HCT116 (cell line): ENCODE measurements around the gene IPO13. TPM values are rescaled to one million over a fixed set of nuclear protein-coding genes. Genes with fewer than 3 reads are reported as not detected.
A peak's percentile ranks its signal among the peaks of the same experiment; 100 is the strongest.

Experiments used
- ATAC-seq: fragments of 200-7000 bp; cut with Tn5 transposase; 2 replicates; pipeline ENCODE4 v1.9.1; 2020; ENCODE audit warnings: mild to moderate bottlenecking, moderate library complexity
- BruUV-seq: library from RNA; stranded (reverse); fragments of 400-500 nt; replicated peaks from 2 replicates; lab custom pipeline; 2021; lab: Mats Ljungman, UMichigan
- CTCF ChIA-PET: fragments of 300-600 bp; sonication (Branson Sonifier 250); formaldehyde crosslinking; loops from one replicate; lab custom pipeline; 2021; ENCODE audit warnings: antibody characterized with exemption; lab: Charles Lee
- POLR2A ChIA-PET: fragments of 300-600, 350-600 bp; sonication (Branson Sonifier 250); formaldehyde crosslinking; loops from one replicate; lab custom pipeline; 2021; ENCODE audit warnings: antibody characterized with exemption; lab: Charles Lee
- RAD21 ChIA-PET, 2 experiments: fragments of 300-600 bp; sonication (Branson Sonifier 250); formaldehyde crosslinking; loops; one replicate each; lab custom pipeline; 2023; ENCODE audit warnings: low total read pairs in 2 of 2; ENCODE audit not compliant: uncharacterized antibody in 2 of 2, unreplicated experiment in 2 of 2, low non-redundant PET in 1 of 2; lab: Charles Lee
- DNase-seq: peaks from one replicate; pipeline ENCODE4 v3.0.0-alpha.2; 2010; ENCODE audit warnings: low read depth, low spot score
- H2AFZ ChIP-seq: fragments of 200-600 bp; shearing (Covaris generic), sonication (generic); 2 replicates; pipeline ENCODE4 v1.6.1; 2017; ENCODE audit warnings: low read depth, mixed run types, mixed read lengths, antibody characterized with exemption, low read length; ENCODE audit not compliant: poor library complexity, severe bottlenecking
- H3K27ac ChIP-seq: 2 replicates; pipeline ENCODE4 v1.5.1; 2012; ENCODE audit warnings: low read depth, low read length
- H3K27me3 ChIP-seq: fragments of 200-600 bp; sonication (generic); 2 replicates; pipeline ENCODE4 v1.6.1; 2016; ENCODE audit warnings: mixed run types, low read length, mixed read lengths; ENCODE audit not compliant: insufficient read depth
- H3K36me3 ChIP-seq, 2 experiments: fragments of 200-500 bp in 1 of 2; fragments of 200-600 bp in 1 of 2; sonication (Bioruptor generic) in 1 of 2; sonication (generic) in 1 of 2; 2 replicates each; pipeline versions ENCODE4 v1.5.1 to v1.6.1; 2014 to 2016; ENCODE audit warnings: low read length in 2 of 2, inconsistent platforms in 1 of 2, mixed read lengths in 1 of 2, mixed run types in 1 of 2; ENCODE audit not compliant: insufficient read depth in 2 of 2, control insufficient read depth in 1 of 2
- H3K4me1 ChIP-seq, 2 experiments: fragments of 200-600 bp in 1 of 2; sonication (generic) in 1 of 2; 2 replicates each; pipeline versions ENCODE4 v1.5.1 to v1.6.1; 2012 to 2017; ENCODE audit warnings: low read length in 2 of 2, inconsistent platforms in 1 of 2, mild to moderate bottlenecking in 1 of 2, mixed read lengths in 1 of 2, mixed run types in 1 of 2, moderate library complexity in 1 of 2; ENCODE audit not compliant: insufficient read depth in 2 of 2, control insufficient read depth in 1 of 2
- H3K4me2 ChIP-seq: fragments of 200-600 bp; sonication (generic); 2 replicates; pipeline ENCODE4 v1.6.1; 2017; ENCODE audit warnings: mixed run types, low read length, mixed read lengths
- H3K4me3 ChIP-seq, 2 experiments: fragments of 200-600 bp in 1 of 2; sonication (generic) in 1 of 2; replicated peaks in 1 of 2; 2 replicates each; pipeline ENCODE4 v1.5.1; 2011 to 2016; ENCODE audit warnings: low read length in 2 of 2, control low read depth in 1 of 2, low read depth in 1 of 2, mild to moderate bottlenecking in 1 of 2, mixed read lengths in 1 of 2, mixed run types in 1 of 2
- H3K79me2 ChIP-seq: fragments of 200-600 bp; sonication (generic); 2 replicates; pipeline ENCODE4 v1.6.1; 2017; ENCODE audit warnings: mild to moderate bottlenecking, mixed run types, low read length, moderate library complexity, mixed read lengths; ENCODE audit not compliant: insufficient read depth
- H3K9ac ChIP-seq: fragments of 200-600 bp; sonication (generic); 2 replicates; pipeline ENCODE4 v1.6.1; 2016; ENCODE audit warnings: low read length, mixed read lengths
- H3K9me2 ChIP-seq: fragments of 200-600 bp; sonication (generic), shearing (Covaris generic); 2 replicates; pipeline ENCODE4 v1.6.1; 2017; ENCODE audit warnings: mixed run types, mild to moderate bottlenecking, moderate library complexity; ENCODE audit not compliant: insufficient read depth
- H3K9me3 ChIP-seq, 2 experiments: fragments of 200-500 bp in 1 of 2; fragments of 200-600 bp in 1 of 2; sonication (Bioruptor generic) in 1 of 2; sonication (generic) in 1 of 2; 2 replicates each; pipeline ENCODE4 v1.6.1; 2014 to 2017; ENCODE audit warnings: low read length in 2 of 2, mixed read lengths in 2 of 2, inconsistent platforms in 1 of 2, low read depth in 1 of 2, mild to moderate bottlenecking in 1 of 2, mixed run types in 1 of 2, moderate library complexity in 1 of 2; ENCODE audit not compliant: control insufficient read depth in 1 of 2, insufficient read depth in 1 of 2
- H4K20me1 ChIP-seq: fragments of 200-600 bp; sonication (generic), shearing (Covaris generic); 2 replicates; pipeline ENCODE4 v1.6.1; 2017; ENCODE audit warnings: mixed run types, mild to moderate bottlenecking, moderate library complexity; ENCODE audit not compliant: insufficient read depth
- CBX3 ChIP-seq: IDR thresholded peaks from 2 replicates; pipeline ENCODE4 v1.6.1; 2012; ENCODE audit warnings: low read depth
- CEBPB ChIP-seq: IDR thresholded peaks from 2 replicates; pipeline ENCODE4 v1.6.1; 2012; ENCODE audit warnings: low read depth
- EGR1 ChIP-seq: IDR thresholded peaks from 2 replicates; pipeline ENCODE4 v1.6.1; 2012; ENCODE audit warnings: low read depth
- ELF1 ChIP-seq: IDR thresholded peaks from 2 replicates; pipeline ENCODE4 v1.6.1; 2012; ENCODE audit warnings: low read depth, borderline replicate concordance
- EZH2 ChIP-seq: fragments of 200-600 bp; sonication (generic); IDR thresholded peaks from 2 replicates; pipeline ENCODE4 v1.6.1; 2017; ENCODE audit warnings: antibody characterized with exemption, mixed run types
- EZH2phosphoT487 ChIP-seq: fragments of 200-600 bp; IDR thresholded peaks from 2 replicates; pipeline ENCODE4 v1.6.1; 2018; ENCODE audit warnings: antibody characterized with exemption, borderline replicate concordance
- FOSL1 ChIP-seq: IDR thresholded peaks from 2 replicates; pipeline ENCODE4 v1.6.1; 2012; ENCODE audit warnings: low read depth
- JUND ChIP-seq: IDR thresholded peaks from 2 replicates; pipeline ENCODE4 v1.6.1; 2012
- POLR2AphosphoS5 ChIP-seq: IDR thresholded peaks from 2 replicates; pipeline ENCODE4 v1.6.1; 2011; ENCODE audit warnings: mild to moderate bottlenecking, low read depth, low read length, moderate library complexity
- SIN3A ChIP-seq: IDR thresholded peaks from 2 replicates; pipeline ENCODE4 v1.6.1; 2012; ENCODE audit warnings: low read depth
- SP1 ChIP-seq: IDR thresholded peaks from 2 replicates; pipeline ENCODE4 v1.6.1; 2012; ENCODE audit warnings: low read depth
- SRF ChIP-seq: IDR thresholded peaks from 2 replicates; pipeline ENCODE4 v1.6.1; 2012; ENCODE audit warnings: low read depth
- TCF7L2 ChIP-seq: IDR thresholded peaks from 2 replicates; pipeline ENCODE4 v1.7.0; 2011; ENCODE audit warnings: borderline replicate concordance, inconsistent platforms; ENCODE audit not compliant: insufficient read depth, insufficient read length; ENCODE audit errors: extremely low read depth
- YY1 ChIP-seq: IDR thresholded peaks from 2 replicates; pipeline ENCODE4 v1.6.1; 2011; ENCODE audit warnings: low read length, low read depth, moderate library complexity, mild to moderate bottlenecking; ENCODE audit not compliant: insufficient replicate concordance; ENCODE audit errors: extremely low read depth
- ZFX ChIP-seq: fragments of 450-650 bp; IDR thresholded peaks from 2 replicates; pipeline ENCODE4 v1.6.1; 2017
- intact Hi-C: fragments of 100-400 bp; cut with micrococcal nuclease; formaldehyde crosslinking; loops from 2 replicates; pipeline ENCODE4 v1.10.0; 2022
- total RNA-seq: library from RNA; stranded (reverse); gene quantifications from one replicate; pipeline ENCODE4 v1.2.1, GENCODE V29; 2021; ENCODE audit not compliant: unreplicated experiment
- TF ChIP-seq, protein P1 (sequence below): IDR thresholded peaks from 2 replicates; pipeline ENCODE4 v1.6.1; 2012; ENCODE audit warnings: low read depth
- TF ChIP-seq, protein P2 (sequence below), 3 experiments: fragments of 200-600 bp in 1 of 3; sonication (generic) in 1 of 3; IDR thresholded peaks in 2 of 3; conservative IDR thresholded peaks in 1 of 3; 2 replicates each; pipeline ENCODE4 v1.5.1; 2012 to 2017; ENCODE audit warnings: low read depth in 2 of 3, low read length in 2 of 3, antibody characterized with exemption in 1 of 3, borderline replicate concordance in 1 of 3, control low read depth in 1 of 3, mild to moderate bottlenecking in 1 of 3, mixed read lengths in 1 of 3, mixed run types in 1 of 3, moderate library complexity in 1 of 3; ENCODE audit not compliant: insufficient read depth in 1 of 3
- TF ChIP-seq, protein P3 (sequence below): IDR thresholded peaks from 2 replicates; pipeline ENCODE4 v1.6.1; 2011; ENCODE audit warnings: mild to moderate bottlenecking, low read length, moderate library complexity; ENCODE audit not compliant: insufficient replicate concordance; ENCODE audit errors: extremely low read depth

IPO13 gene
- total RNA-seq, 1 experiment from 2014 or later, result 18.7 TPM

DNA sequence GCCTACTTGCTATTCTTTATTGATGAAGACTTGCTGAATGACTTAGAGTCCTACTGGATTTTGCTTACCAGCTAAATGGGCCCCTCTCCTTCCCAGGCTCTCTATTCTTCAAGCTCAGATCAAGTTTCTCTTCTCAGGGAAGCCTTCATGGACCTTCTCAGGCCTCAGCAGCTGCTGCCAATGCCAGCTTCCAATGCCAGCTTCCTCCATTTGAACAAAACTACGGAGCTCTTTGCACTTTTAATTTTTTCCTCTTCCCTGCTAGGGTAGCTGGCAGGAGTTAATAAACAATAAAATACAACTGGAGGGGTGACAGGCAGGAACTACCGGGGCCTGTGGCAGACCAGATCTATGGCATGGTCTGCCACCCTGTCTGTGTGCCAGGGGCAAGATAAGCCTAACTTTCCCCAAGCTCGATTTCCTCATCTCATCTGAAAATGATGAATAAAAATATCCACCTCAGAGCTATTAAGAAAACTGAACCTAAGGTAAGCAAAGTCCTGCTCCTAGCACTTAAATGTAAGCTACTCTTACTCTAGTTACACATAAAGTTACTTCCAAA, 995 bp upstream of the IPO13 start:
- RAD21 ChIA-PET, result interaction anchor here (1.2 to 2.0 kb wide), 3 partner anchors 11 to 182 kb away, joined by 4 to 10 read pairs (median 9); partner anchors contain the start of gene ARTN (in 2 of the 2)
- H4K20me1 ChIP-seq, result no peaks in the 10 kb centered on the region
- TSS peak; percentile 88 for BruUV-seq
- H3K4me1 ChIP-seq, result peaks cover 10 to 23% of the 10 kb centered on the region in 2 experiments; a peak in 3 of 4 replicates
- H3K4me3 ChIP-seq, result peak overlapping the region; percentile 77 to 97
- peak overlapping the region; percentile 96 for H3K4me2 ChIP-seq
- H3K27ac ChIP-seq, result peak overlapping the region; percentile 88
- no peak for ATAC-seq
- peaks cover 11% of the 10 kb centered on the region for H3K79me2 ChIP-seq
- DNase-seq, result no peak
- H3K27me3 ChIP-seq, result no peaks in the 10 kb centered on the region
- H3K9ac ChIP-seq, result peak overlapping the region; percentile 76
- H2AFZ ChIP-seq, result peak overlapping the region; percentile 37
- intact Hi-C loops, result loop anchor here (1.0 kb wide), 1 partner anchor 182 kb away; no protein-coding TSS in a partner anchor
- POLR2A ChIA-PET, result interaction anchor here (0.6 to 0.8 kb wide), 4 partner anchors 8 to 186 kb away, joined by 3 read pairs; no protein-coding TSS in a partner anchor
- no peaks in the 10 kb centered on the region for H3K9me2 ChIP-seq
- no peaks in the 10 kb centered on the region for H3K9me3 ChIP-seq
- H3K36me3 ChIP-seq, result 0 out of 4 replicates have a peak, but pooled peaks cover 0 to 3% of the 10 kb centered on the region in 2 experiments
- no peak for TF ChIP-seq FOSL1
- TF ChIP-seq SRF, result no peak
- no peak for TF ChIP-seq ELF1
- TF ChIP-seq SIN3A, result no peak
- no peak for TF ChIP-seq EGR1
- TF ChIP-seq EZH2, result no peak
- TF ChIP-seq, protein P1, sequence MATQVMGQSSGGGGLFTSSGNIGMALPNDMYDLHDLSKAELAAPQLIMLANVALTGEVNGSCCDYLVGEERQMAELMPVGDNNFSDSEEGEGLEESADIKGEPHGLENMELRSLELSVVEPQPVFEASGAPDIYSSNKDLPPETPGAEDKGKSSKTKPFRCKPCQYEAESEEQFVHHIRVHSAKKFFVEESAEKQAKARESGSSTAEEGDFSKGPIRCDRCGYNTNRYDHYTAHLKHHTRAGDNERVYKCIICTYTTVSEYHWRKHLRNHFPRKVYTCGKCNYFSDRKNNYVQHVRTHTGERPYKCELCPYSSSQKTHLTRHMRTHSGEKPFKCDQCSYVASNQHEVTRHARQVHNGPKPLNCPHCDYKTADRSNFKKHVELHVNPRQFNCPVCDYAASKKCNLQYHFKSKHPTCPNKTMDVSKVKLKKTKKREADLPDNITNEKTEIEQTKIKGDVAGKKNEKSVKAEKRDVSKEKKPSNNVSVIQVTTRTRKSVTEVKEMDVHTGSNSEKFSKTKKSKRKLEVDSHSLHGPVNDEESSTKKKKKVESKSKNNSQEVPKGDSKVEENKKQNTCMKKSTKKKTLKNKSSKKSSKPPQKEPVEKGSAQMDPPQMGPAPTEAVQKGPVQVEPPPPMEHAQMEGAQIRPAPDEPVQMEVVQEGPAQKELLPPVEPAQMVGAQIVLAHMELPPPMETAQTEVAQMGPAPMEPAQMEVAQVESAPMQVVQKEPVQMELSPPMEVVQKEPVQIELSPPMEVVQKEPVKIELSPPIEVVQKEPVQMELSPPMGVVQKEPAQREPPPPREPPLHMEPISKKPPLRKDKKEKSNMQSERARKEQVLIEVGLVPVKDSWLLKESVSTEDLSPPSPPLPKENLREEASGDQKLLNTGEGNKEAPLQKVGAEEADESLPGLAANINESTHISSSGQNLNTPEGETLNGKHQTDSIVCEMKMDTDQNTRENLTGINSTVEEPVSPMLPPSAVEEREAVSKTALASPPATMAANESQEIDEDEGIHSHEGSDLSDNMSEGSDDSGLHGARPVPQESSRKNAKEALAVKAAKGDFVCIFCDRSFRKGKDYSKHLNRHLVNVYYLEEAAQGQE, result no peak
- TF ChIP-seq JUND, result no peak
- TF ChIP-seq CEBPB, result no peak
- TF ChIP-seq CBX3, result no peak
- TF ChIP-seq, protein P2, sequence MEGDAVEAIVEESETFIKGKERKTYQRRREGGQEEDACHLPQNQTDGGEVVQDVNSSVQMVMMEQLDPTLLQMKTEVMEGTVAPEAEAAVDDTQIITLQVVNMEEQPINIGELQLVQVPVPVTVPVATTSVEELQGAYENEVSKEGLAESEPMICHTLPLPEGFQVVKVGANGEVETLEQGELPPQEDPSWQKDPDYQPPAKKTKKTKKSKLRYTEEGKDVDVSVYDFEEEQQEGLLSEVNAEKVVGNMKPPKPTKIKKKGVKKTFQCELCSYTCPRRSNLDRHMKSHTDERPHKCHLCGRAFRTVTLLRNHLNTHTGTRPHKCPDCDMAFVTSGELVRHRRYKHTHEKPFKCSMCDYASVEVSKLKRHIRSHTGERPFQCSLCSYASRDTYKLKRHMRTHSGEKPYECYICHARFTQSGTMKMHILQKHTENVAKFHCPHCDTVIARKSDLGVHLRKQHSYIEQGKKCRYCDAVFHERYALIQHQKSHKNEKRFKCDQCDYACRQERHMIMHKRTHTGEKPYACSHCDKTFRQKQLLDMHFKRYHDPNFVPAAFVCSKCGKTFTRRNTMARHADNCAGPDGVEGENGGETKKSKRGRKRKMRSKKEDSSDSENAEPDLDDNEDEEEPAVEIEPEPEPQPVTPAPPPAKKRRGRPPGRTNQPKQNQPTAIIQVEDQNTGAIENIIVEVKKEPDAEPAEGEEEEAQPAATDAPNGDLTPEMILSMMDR (IDR thresholded peaks at IDR 0.05 in 2 of 3, conservative IDR thresholded peaks at IDR 0.05 in 1 of 3; ENCODE audit: borderline replicate concordance in 1 of 3, insufficient read depth in 1 of 3, low read depth in 2 of 3, low read length in 2 of 3), result no peak
- no peak for TF ChIP-seq TCF7L2
- TF ChIP-seq YY1, result no peak
- TF ChIP-seq, protein P3, sequence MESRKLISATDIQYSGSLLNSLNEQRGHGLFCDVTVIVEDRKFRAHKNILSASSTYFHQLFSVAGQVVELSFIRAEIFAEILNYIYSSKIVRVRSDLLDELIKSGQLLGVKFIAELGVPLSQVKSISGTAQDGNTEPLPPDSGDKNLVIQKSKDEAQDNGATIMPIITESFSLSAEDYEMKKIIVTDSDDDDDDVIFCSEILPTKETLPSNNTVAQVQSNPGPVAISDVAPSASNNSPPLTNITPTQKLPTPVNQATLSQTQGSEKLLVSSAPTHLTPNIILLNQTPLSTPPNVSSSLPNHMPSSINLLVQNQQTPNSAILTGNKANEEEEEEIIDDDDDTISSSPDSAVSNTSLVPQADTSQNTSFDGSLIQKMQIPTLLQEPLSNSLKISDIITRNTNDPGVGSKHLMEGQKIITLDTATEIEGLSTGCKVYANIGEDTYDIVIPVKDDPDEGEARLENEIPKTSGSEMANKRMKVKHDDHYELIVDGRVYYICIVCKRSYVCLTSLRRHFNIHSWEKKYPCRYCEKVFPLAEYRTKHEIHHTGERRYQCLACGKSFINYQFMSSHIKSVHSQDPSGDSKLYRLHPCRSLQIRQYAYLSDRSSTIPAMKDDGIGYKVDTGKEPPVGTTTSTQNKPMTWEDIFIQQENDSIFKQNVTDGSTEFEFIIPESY, result no peak
- TF ChIP-seq EZH2phosphoT487, result no peak
- TF ChIP-seq ZFX, result no peak
- TF ChIP-seq POLR2AphosphoS5, result no peak
- TF ChIP-seq SP1, result no peak
- CTCF ChIA-PET, result interaction anchor here (1.1 to 9.8 kb wide), 4 partner anchors 13 to 182 kb away, joined by 3 to 130 read pairs (median 14); partner anchors contain the start of gene ARTN
